ENCODE results near the gene THBS4.
A peak's percentile ranks its signal among the peaks of the same experiment; 100 is the strongest.

THBS4 gene

DNA sequence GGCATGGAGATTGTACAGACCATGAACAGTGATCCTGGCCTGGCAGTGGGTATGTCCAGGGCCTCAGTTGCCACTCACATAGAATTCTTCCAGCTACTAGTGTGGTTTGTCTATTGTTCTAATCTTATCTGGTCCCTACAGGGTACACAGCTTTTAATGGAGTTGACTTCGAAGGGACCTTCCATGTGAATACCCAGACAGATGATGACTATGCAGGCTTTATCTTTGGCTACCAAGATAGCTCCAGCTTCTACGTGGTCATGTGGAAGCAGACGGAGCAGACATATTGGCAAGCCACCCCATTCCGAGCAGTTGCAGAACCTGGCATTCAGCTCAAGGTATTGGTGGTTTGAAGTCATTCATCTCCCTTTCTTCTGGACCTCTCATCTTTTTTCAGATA is 43.8 kb downstream of the THBS4 start:
- Histone ChIP-seq H3K4me1 (no peaks in the 10 kb centered on the region), H3K4me2 (ENCODE audit: low read length) (no peak overlapping the region), H3K27ac (no peak overlapping the region), H3K36me3 (ENCODE audit: control insufficient read depth, insufficient read depth, low read length) (no peaks in the 10 kb centered on the region), H2AFZ (no peak overlapping the region), H3K27me3 (ENCODE audit: control insufficient read depth, insufficient read depth, low read length) (no peaks in the 10 kb centered on the region), H3K79me2 (no peaks in the 10 kb centered on the region), H3K9ac (no peak overlapping the region), H3K9me3 (ENCODE audit: control insufficient read depth, low read length) (no peaks in the 10 kb centered on the region), H3K4me3 (ENCODE audit: low read depth, low read length) (no peak overlapping the region)
- TF ChIP-seq, protein P1, sequence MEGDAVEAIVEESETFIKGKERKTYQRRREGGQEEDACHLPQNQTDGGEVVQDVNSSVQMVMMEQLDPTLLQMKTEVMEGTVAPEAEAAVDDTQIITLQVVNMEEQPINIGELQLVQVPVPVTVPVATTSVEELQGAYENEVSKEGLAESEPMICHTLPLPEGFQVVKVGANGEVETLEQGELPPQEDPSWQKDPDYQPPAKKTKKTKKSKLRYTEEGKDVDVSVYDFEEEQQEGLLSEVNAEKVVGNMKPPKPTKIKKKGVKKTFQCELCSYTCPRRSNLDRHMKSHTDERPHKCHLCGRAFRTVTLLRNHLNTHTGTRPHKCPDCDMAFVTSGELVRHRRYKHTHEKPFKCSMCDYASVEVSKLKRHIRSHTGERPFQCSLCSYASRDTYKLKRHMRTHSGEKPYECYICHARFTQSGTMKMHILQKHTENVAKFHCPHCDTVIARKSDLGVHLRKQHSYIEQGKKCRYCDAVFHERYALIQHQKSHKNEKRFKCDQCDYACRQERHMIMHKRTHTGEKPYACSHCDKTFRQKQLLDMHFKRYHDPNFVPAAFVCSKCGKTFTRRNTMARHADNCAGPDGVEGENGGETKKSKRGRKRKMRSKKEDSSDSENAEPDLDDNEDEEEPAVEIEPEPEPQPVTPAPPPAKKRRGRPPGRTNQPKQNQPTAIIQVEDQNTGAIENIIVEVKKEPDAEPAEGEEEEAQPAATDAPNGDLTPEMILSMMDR (IDR thresholded peaks at IDR 0.05), result no peak

DNA sequence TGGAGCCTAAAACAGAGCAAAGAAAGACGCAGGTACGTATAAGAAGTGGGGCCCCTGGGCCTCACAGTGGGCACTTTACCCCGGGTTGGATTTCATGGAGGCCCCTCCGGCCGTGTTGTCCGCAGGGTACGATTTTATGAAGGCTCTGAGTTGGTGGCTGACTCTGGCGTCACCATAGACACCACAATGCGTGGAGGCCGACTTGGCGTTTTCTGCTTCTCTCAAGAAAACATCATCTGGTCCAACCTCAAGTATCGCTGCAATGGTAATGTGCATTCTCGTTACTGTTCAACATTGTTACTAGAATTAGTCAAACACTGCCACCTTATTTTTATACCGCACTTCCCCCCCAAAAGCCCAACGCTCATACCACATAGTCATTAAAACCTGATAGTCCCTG is 47.1 kb downstream of the THBS4 start:
- Histone ChIP-seq H3K4me1 (no peaks in the 10 kb centered on the region), H2AFZ (no peak overlapping the region), H3K9me3 (ENCODE audit: control insufficient read depth, low read length) (no peaks in the 10 kb centered on the region), H3K4me2 (ENCODE audit: low read length) (no peak overlapping the region), H3K27ac (no peak overlapping the region), H3K79me2 (no peaks in the 10 kb centered on the region), H3K27me3 (ENCODE audit: control insufficient read depth, insufficient read depth, low read length) (no peaks in the 10 kb centered on the region), H3K36me3 (ENCODE audit: control insufficient read depth, insufficient read depth, low read length) (no peaks in the 10 kb centered on the region), H3K4me3 (ENCODE audit: low read depth, low read length) (no peak overlapping the region), H3K9ac (no peak overlapping the region)
- TF ChIP-seq, protein P1 (IDR thresholded peaks at IDR 0.05), result no peak

DNA sequence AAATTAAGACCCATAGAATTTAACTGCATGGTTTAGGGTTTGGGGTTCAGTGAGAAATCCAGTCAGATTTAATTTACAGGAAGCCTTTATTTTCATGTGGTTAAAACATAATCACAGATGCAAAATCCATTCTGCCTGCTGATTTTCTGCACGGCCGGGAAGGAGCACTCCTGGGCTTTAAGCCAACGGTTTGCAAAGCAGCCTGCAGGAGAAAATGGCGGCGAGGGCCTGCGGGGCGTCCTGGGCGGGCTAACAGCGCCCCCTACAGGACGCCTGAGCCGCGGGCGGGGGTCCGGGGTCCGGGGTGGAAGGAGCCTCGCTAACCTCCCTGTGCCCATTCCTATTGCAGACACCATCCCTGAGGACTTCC is 47.6 kb downstream of the THBS4 start:
- Histone ChIP-seq H3K9me3 (ENCODE audit: control insufficient read depth, low read length) (no peaks in the 10 kb centered on the region), H3K27ac (no peak overlapping the region), H3K36me3 (ENCODE audit: control insufficient read depth, insufficient read depth, low read length) (no peaks in the 10 kb centered on the region), H2AFZ (peak overlapping the region; percentile 65), H3K4me1 (no peaks in the 10 kb centered on the region), H3K9ac (no peak overlapping the region), H3K27me3 (ENCODE audit: control insufficient read depth, insufficient read depth, low read length) (no peaks in the 10 kb centered on the region), H3K4me3 (ENCODE audit: low read depth, low read length) (no peak overlapping the region), H3K4me2 (ENCODE audit: low read length) (peak overlapping the region; percentile 42), H3K79me2 (no peaks in the 10 kb centered on the region)
- TF ChIP-seq, protein P1 (IDR thresholded peaks at IDR 0.05), result peak; percentile 33

DNA sequence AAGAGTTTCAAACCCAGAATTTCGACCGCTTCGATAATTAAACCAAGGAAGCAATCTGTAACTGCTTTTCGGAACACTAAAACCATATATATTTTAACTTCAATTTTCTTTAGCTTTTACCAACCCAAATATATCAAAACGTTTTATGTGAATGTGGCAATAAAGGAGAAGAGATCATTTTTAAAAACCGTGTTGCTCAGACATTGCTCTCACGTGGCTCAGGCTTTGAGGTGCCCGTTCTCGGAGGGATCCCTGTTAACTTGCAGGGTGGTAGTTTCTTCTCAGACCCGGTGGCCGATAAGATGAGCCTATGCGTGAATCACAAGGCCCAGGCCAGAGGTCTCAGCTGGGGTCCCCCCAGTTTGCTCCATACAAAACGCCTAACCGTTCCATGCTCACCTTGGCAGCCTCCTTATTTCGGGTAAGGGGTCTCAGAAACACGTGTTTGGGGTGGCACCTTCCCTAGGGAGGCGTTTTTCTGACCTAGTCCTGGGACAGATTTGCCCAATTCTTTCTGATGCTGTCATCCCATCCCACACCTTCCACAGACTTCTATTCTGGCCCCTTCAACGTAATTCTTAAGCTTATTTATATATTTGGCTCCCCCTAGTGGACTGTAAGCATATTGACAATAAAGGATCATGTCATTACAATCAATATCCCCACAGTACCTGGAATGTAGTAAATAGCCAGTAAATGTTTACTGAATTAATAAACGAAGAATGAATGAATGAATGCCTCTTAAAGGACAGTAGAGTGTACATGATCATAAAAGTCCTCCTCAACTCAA is 48.1 kb downstream of the THBS4 start:
- H3K4me2 ChIP-seq (ENCODE audit: low read length), result peak overlapping the region; percentile 42
- H3K27me3 ChIP-seq (ENCODE audit: control insufficient read depth, insufficient read depth, low read length), result no peaks in the 10 kb centered on the region
- H3K9me3 ChIP-seq (ENCODE audit: control insufficient read depth, low read length), result no peaks in the 10 kb centered on the region
- no peak overlapping the region for H3K4me3 ChIP-seq (ENCODE audit: low read depth, low read length)
- TF ChIP-seq, protein P1 (IDR thresholded peaks at IDR 0.05), result peak; percentile 80
- H3K4me1 ChIP-seq, result no peaks in the 10 kb centered on the region
- H3K9ac ChIP-seq, result no peak overlapping the region
- peak overlapping the region; percentile 65 for H2AFZ ChIP-seq
- no peaks in the 10 kb centered on the region for H3K36me3 ChIP-seq (ENCODE audit: control insufficient read depth, insufficient read depth, low read length)
- H3K27ac ChIP-seq, result no peak overlapping the region
- no peaks in the 10 kb centered on the region for H3K79me2 ChIP-seq

DNA sequence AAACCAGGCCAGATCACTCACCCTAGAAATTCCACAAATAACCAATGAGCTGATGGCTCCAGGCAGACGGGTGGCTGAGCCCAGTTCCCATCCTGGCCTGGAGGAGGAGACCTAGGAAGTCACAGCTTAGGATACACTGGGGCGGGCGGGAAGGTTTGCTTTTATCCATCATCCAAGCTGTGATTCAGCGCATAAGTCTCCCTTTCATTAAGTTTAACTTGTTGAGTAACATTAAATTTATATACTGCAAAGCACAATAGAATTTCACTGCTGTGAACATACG is 55.7 kb downstream of the THBS4 start:
- Histone ChIP-seq H2AFZ (no peak overlapping the region), H3K4me1 (no peaks in the 10 kb centered on the region), H3K27me3 (ENCODE audit: control insufficient read depth, insufficient read depth, low read length) (no peaks in the 10 kb centered on the region), H3K4me2 (ENCODE audit: low read length) (no peak overlapping the region), H3K4me3 (ENCODE audit: low read depth, low read length) (no peak overlapping the region), H3K79me2 (no peaks in the 10 kb centered on the region), H3K9me3 (ENCODE audit: control insufficient read depth, low read length) (no peaks in the 10 kb centered on the region), H3K9ac (no peak overlapping the region), H3K27ac (no peak overlapping the region), H3K36me3 (ENCODE audit: control insufficient read depth, insufficient read depth, low read length) (no peaks in the 10 kb centered on the region)
- TF ChIP-seq, protein P1 (IDR thresholded peaks at IDR 0.05), result no peak
